NCI-H1417 (cell line): Measurements from ENCODE around the gene SH3GL1.
"Not testable (repeated sequence)": the region's sequence is repeated elsewhere in the genome, so short reads cannot be mapped to it uniquely, and the experiment has no call there.

Experiments used
- DNase-seq, 3 experiments: peaks; one replicate each; lab custom pipeline; 2025; lab: John Stamatoyannopoulos, UW

The SH3GL1 gene

GRCh38 chr19:4342615-4343369, 57.6 kb downstream of the SH3GL1 start:
- peak; percentile 99 to 100 (median 99) for DNase-seq

DNA sequence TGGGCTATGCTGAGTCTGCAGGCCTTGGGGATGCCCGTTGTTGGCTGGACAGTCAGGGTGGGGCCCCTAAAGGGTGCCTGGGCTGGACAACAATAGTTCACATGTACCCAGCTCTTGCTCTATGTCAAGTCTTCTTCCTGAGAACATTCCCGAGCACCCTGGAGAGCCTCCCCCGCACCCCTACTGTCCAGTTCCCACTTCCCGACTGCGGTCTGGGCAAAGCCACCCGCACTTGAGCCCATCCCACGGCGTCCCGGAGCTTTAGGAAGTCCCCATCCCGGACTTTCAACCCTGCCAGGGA, 58.1 kb downstream of the SH3GL1 start:
- DNase-seq, result no peak

- DNase-seq, result peak in 1 of 3 experiments; percentile 22
Measured at GRCh38 chr19:4338441-4339355, 61.6 kb downstream of the SH3GL1 start, which contains the start of gene STAP2. STAP2 (minus strand) TSS chr19:4338827; CDS start chr19:4338753, 74 bp downstream.

DNA sequence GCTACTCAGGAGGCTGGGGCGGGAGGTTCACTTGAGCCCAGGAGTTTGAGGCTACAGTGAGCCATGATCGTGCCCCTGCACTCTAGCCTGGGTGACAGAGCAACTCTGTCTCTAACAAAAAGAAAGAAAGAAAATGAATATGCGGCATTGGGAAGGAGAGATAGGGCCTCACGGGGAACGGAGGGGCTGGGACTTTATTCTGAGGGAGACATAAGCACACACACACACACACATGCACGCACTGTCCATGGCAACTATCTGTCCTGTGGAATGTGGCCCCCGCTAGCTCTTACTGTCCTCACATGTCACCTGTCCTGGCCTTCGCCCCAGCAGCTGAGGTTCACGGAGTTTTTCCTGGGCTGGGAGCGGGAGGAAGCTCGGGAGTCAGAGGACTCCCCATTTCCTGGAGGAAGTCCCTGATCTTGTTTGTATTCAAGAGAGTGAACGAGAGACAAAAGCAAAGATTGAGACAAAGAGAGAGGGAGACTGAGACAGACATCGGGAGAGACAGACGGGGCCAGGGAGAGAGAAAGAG, 62.4 kb downstream of the SH3GL1 start:
- DNase-seq, result no peak

- no peak for DNase-seq
Measured at GRCh38 chr19:4334929-4335570, 65.3 kb downstream of the SH3GL1 start.

- DNase-seq, result no peak
Measured at GRCh38 chr19:4329858-4330257, 70.5 kb downstream of the SH3GL1 start.

GRCh38 chr19:4328991-4329681, 71.2 kb downstream of the SH3GL1 start:
- not testable (repeated sequence) for DNase-seq

- DNase-seq, result peak in 1 of 3 experiments; percentile 89
Measured at GRCh38 chr19:4328243-4328990, 71.9 kb downstream of the SH3GL1 start.

- no peak for DNase-seq
Measured at GRCh38 chr19:4327877-4328242, 72.5 kb downstream of the SH3GL1 start.

- DNase-seq, result peak in 1 of 3 experiments; percentile 62
Measured at GRCh38 chr19:4327252-4327876, 73.0 kb downstream of the SH3GL1 start.

DNA sequence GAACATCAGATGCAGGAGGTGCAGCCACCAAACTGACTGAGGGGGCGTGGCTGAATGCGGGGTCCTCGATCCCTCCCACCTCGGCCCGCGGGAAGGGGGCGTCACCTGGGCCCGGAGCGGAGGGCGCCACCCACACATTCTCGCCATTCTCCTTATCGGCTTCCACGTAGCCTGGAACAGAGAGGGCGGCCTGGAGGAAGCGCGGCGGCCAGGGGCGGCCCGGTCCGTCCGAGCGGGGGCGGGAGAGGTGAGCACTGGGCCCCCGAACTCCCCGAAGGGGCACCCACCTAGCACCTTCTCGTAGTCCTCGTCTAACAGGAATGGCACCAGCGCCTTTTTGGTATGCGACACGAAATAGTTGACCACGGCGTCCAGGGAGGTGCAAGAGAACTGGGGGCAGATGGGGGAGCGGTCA, 73.5 kb downstream of the SH3GL1 start:
- DNase-seq, result no peak

- no peak for DNase-seq
Measured at GRCh38 chr19:4326215-4326836, 74.0 kb downstream of the SH3GL1 start.

GRCh38 chr19:4324228-4324627, 76.1 kb downstream of the SH3GL1 start:
- DNase-seq, result no peak

DNA sequence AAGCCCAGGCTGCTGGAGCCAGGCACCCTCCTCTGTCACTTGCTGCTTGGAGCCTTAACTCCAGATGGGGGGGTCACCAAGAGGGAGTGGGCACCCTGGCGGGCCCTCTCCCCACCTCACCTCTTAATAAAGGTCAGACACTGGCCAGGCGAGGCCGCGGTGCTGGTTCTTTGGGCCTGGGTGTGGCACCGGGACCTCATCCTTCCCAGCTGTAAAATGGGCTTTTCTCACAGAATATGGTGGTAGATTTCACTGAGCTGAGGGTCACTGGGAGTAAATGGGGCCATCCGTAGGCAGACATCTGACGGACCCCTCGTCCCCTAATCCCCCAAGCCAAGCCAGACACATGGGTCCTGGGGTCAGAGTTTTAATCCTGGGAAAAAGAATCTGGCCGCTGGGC, 76.7 kb downstream of the SH3GL1 start:
- no peak for DNase-seq

GRCh38 chr19:4322942-4323665, 77.2 kb downstream of the SH3GL1 start:
- no peak for DNase-seq

DNA sequence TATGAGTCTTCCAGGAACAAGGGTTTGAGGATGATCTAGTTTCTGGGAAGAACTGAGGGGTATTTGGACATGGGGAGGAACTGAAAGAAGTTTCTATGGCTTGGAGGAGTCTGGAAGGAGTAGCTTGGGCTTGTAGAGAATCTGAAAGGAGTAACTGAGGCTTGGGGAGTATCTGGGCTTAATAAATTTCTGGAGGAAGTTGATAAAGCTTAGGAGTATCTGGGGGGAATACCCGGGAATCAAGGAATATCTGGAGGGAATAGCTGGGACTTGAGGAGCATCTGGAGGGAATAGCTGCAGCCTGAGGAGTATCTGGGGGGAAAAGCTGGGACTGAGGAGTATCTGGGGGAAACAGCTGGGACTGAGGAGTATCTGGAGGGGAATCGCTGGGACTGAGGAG, 79.9 kb downstream of the SH3GL1 start:
- no peak for DNase-seq

DNA sequence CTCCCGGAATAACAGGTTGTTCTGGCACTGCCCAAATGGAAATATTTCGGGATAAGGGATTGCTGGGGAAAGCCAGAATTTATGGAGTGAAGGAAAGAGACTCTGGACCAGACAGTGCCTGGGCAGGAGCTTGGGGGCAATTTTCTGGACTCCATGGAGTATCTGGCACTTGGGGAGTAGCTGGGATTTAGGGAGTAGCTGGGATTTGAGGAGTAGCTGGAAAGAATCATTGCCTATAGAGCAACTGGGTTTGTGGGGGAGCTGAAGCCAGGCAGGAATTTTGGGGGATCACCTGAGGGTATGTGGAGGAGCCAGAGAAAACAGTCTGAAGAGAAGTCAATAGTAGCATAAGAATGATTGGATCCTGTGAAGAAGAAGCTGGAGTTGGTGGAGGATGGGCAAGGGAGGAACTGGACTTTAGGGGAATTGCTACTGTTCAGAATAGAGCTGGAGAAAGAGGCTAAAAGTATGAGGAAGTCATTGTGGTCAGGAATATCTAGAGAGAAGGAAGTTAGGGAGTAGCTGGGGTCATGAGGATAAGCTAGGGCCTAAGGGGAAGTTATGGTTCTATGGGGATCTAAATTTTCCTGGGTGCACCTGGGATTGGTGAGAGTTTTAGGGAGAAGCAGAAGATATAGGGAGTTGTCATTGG, 81.2 kb downstream of the SH3GL1 start:
- DNase-seq, result no peak

DNA sequence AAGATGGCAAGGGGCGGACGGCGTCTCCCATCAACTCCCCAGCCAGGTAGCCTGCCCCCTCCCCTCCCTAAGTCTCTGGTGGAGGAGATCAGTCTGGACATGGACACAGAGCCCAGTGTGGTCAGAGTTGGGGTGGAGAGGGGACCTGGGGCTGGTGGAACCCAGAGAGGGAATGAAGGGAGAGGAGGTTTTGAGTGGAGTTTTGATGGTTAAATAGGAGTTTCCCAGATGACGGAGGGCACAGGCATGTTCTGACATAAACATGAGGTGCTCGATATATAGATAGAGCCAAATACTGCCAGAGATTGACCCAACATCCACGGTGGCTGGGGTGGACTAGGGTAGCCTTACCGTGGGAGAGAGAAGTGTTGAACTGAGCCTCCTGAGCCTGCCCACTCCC, 81.9 kb downstream of the SH3GL1 start:
- no peak for DNase-seq

DNA sequence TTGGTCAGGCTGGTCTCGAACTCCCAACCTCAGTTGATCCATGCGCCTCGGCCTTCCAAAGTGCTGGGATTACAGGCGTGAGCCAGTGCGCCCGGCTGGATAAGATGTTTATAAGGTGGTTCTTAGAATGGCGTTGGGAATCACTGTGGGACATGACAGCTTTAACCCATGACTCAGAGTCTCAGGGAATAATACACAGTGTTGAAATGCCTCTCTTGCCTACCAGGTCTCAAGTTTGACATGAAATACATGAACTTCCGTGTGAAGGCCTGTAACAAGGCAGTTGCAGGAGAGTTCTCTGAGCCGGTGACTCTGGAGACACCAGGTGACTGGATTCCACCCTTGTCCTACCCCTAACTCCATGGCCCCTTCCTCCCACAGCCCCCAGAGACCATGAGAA, 83.4 kb downstream of the SH3GL1 start:
- no peak for DNase-seq
